ENCODE measurements around the gene TGOLN2.

- TF ChIP-seq POLR2A (IDR thresholded peaks at IDR 0.05) (no peak), CTCF (IDR thresholded peaks at IDR 0.05) (no peak)
Observed at GRCh38 chr2:85272357-85272756, 55.4 kb downstream of the TGOLN2 start.
